Vagina (tissue), 2 donors: ENCODE measurements around the gene IL23R. TPM values are rescaled to one million over a fixed set of nuclear protein-coding genes. Genes with fewer than 3 reads are reported as not detected.

Experiments used
- DNase-seq, 2 donors: peaks; one replicate each; pipeline ENCODE4 v3.0.0-alpha.2; 2017; ENCODE audit errors: extremely low spot score in 2 of 2
- H3K27ac ChIP-seq: fragments of 200-600 bp; sonication (generic); one replicate; pipeline ENCODE4 v1.5.1; 2019
- H3K27me3 ChIP-seq: fragments of 200-600 bp; sonication (generic); one replicate; pipeline ENCODE4 v1.5.1; 2019
- H3K36me3 ChIP-seq, 2 donors: fragments of 200-600 bp; sonication (generic); one replicate each; pipeline ENCODE4 v1.5.1; 2017 to 2019
- H3K4me1 ChIP-seq: fragments of 200-600 bp; sonication (generic); one replicate; pipeline ENCODE4 v1.5.1; 2019
- H3K4me3 ChIP-seq, 2 donors: fragments of 200-600 bp; sonication (generic); 1 replicate in 1 of 2; 2 replicates in 1 of 2; pipeline ENCODE4 v1.5.1; 2016 to 2019
- H3K9me3 ChIP-seq: fragments of 200-600 bp; sonication (generic); one replicate; pipeline ENCODE4 v1.5.1; 2019
- POLR2A ChIP-seq, 2 donors: fragments of 450-650 bp; IDR thresholded peaks; one replicate each; pipeline ENCODE4 v1.6.1; 2017; ENCODE audit warnings: antibody characterized with exemption in 2 of 2, mild to moderate bottlenecking in 2 of 2, moderate library complexity in 2 of 2
- POLR2AphosphoS5 ChIP-seq, 2 donors: sonication (generic); formaldehyde crosslinking; IDR thresholded peaks; one replicate each; pipeline ENCODE4 v1.9.0; 2017; ENCODE audit warnings: antibody characterized with exemption in 2 of 2, mild to moderate bottlenecking in 2 of 2, low read depth in 1 of 2; ENCODE audit not compliant: insufficient read depth in 1 of 2
- intact Hi-C: fragments of 100-400 bp; cut with DNase I; formaldehyde crosslinking; loops from one replicate; pipeline ENCODE4 v1.15.1; 2023
- total RNA-seq: library from RNA; depleted of rRNA; stranded (reverse); fragments of >200 nt; gene quantifications from one replicate; pipeline ENCODE4 v1.2.3, GENCODE V29; 2016
- TF ChIP-seq, protein P1 (sequence below), 3 experiments: fragments of 450-650 bp in 2 of 3; fragments of 200-600 bp in 1 of 3; sonication (generic) in 1 of 3; IDR thresholded peaks; one replicate each; pipeline ENCODE4 v1.5.1; 2017 to 2019; ENCODE audit warnings: antibody characterized with exemption in 3 of 3, mild to moderate bottlenecking in 2 of 3, moderate library complexity in 2 of 3

Gene IL23R, protein sequence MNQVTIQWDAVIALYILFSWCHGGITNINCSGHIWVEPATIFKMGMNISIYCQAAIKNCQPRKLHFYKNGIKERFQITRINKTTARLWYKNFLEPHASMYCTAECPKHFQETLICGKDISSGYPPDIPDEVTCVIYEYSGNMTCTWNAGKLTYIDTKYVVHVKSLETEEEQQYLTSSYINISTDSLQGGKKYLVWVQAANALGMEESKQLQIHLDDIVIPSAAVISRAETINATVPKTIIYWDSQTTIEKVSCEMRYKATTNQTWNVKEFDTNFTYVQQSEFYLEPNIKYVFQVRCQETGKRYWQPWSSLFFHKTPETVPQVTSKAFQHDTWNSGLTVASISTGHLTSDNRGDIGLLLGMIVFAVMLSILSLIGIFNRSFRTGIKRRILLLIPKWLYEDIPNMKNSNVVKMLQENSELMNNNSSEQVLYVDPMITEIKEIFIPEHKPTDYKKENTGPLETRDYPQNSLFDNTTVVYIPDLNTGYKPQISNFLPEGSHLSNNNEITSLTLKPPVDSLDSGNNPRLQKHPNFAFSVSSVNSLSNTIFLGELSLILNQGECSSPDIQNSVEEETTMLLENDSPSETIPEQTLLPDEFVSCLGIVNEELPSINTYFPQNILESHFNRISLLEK
- not detected for total RNA-seq

DNA sequence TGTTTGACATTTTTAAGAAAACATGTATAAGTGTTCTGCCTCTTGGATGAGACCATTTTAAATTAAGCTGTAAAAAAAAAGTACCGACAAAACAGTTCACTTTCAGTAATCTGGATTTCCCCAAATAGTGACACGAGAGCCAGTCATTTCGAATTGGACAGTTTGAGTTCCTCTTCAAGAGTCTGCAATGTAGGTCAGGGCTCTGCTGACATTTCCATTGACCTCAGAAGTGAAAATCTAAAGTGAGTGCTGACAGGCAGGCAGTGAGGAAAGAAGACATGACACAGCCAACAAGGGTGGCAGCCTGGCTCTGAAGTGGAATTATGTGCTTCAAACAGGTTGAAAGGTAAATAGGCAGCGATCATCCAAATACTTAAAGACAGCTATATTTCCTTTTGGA is at the start of gene IL23R:
TSS of gene IL23R (plus strand) at position 259 of the 400 bp plus-strand sequence. CDS start 1,667 bp downstream, outside the sequence.
- TF ChIP-seq, protein P1, sequence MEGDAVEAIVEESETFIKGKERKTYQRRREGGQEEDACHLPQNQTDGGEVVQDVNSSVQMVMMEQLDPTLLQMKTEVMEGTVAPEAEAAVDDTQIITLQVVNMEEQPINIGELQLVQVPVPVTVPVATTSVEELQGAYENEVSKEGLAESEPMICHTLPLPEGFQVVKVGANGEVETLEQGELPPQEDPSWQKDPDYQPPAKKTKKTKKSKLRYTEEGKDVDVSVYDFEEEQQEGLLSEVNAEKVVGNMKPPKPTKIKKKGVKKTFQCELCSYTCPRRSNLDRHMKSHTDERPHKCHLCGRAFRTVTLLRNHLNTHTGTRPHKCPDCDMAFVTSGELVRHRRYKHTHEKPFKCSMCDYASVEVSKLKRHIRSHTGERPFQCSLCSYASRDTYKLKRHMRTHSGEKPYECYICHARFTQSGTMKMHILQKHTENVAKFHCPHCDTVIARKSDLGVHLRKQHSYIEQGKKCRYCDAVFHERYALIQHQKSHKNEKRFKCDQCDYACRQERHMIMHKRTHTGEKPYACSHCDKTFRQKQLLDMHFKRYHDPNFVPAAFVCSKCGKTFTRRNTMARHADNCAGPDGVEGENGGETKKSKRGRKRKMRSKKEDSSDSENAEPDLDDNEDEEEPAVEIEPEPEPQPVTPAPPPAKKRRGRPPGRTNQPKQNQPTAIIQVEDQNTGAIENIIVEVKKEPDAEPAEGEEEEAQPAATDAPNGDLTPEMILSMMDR (IDR thresholded peaks at IDR 0.05): no peak
- Histone ChIP-seq H3K36me3 (no peaks in the 10 kb centered on the region), H3K27me3 (no peaks in the 10 kb centered on the region), H3K9me3 (no peaks in the 10 kb centered on the region), H3K4me1 (no peaks in the 10 kb centered on the region), H3K4me3 (no peak within 1 kb of the TSS), H3K27ac (no peak within 1 kb of the TSS)
- no peak for DNase-seq
- intact Hi-C loops: no loop called here

DNA sequence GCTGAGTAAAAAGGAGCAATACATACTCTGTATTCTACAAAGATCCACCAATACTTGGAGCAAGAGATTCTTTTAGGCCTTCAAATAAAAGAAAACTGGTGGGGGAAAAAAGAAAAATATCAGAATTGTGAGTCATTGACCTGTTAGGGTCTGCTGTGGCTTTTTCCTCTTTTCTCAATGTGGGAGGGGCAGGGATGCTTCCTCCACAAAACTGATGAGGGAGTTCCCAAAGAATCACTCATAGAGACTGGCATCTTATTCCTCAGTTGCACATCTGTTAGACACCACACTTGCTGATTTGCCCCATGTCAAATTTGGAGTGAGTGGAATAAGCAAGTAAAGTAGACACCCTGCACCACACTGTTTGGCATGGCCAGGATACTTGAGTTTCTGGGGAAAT is 48.1 kb upstream of the IL23R start:
- Histone ChIP-seq H3K27me3 (no peaks in the 10 kb centered on the region), H3K9me3 (no peaks in the 10 kb centered on the region), H3K4me1 (no peaks in the 10 kb centered on the region), H3K4me3 (no peak overlapping the region), H3K27ac (no peak overlapping the region), H3K36me3 (no peaks in the 10 kb centered on the region)
- TF ChIP-seq POLR2A (IDR thresholded peaks at IDR 0.05) (no peak), POLR2AphosphoS5 (IDR thresholded peaks at IDR 0.05; ENCODE audit: insufficient read depth in 1 of 2, low read depth in 1 of 2) (no peak)
- DNase-seq: no peak
- intact Hi-C loops: no loop called here

DNA sequence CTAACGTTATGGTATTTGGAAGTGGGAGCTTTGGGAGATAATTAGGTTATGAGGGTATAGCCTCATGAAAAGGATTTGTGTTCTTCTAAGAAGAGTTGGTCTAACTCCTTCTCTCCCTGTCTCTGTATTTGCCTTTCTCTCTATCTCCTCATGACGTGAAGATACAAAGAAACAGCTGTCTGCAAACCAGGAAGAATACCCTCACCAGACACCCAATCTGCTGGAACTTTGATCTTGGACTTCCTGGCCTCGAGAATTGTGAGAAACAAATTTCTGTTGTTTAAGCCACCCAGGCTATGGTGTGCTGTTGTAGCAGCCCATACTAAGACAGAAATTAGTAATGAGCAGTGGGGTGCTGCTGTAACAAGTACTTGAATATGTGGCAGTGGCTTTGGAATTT is 47.6 kb upstream of the IL23R start:
- H3K27ac ChIP-seq: no peak overlapping the region
- DNase-seq: no peak
- H3K4me1 ChIP-seq: no peaks in the 10 kb centered on the region
- intact Hi-C loops: no loop called here
- H3K9me3 ChIP-seq: no peaks in the 10 kb centered on the region
- no peak overlapping the region for H3K4me3 ChIP-seq
- TF ChIP-seq POLR2A (IDR thresholded peaks at IDR 0.05) (no peak), POLR2AphosphoS5 (IDR thresholded peaks at IDR 0.05; ENCODE audit: insufficient read depth in 1 of 2, low read depth in 1 of 2) (no peak)
- TF ChIP-seq, protein P1 (IDR thresholded peaks at IDR 0.05): no peak
- H3K36me3 ChIP-seq: no peaks in the 10 kb centered on the region
- H3K27me3 ChIP-seq: no peaks in the 10 kb centered on the region

DNA sequence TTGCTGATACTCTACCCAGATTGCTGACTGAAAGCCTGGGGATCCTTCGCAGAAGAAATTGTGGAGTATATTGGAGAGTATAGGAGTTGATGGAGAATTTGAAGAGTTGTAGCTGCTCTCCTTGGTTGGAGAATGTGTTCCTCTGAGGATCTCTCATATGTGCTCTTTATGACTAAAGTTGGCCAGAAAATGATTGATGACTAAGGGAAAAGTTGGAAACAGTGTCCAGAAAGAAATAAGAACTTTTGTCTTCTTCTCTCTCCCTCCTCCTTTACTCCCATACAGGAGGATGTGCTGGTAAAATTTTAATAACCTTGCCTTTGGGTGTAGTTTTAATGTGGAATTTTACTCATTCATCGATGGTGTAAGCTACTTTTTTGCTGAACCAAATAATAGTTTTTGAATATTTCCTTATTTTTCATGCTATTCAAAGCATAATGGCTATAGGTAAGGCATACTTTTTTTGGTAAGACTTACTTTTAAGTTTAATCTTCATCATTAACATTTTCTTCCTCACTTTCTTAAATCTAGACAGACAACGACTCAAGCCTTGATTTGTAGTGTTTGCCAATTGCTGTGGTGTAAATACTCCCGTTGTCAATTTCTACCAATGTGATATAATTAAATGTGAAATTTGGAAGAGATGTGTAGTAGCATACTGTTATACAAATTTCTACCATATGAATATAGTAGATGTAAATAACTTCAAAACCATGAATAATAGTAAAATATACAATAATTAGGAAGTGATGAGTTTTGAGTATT is 45.2 kb upstream of the IL23R start:
- DNase-seq: no peak
- no peaks in the 10 kb centered on the region for H3K36me3 ChIP-seq
- no peaks in the 10 kb centered on the region for H3K27me3 ChIP-seq
- TF ChIP-seq POLR2A (IDR thresholded peaks at IDR 0.05) (no peak), POLR2AphosphoS5 (IDR thresholded peaks at IDR 0.05; ENCODE audit: insufficient read depth in 1 of 2, low read depth in 1 of 2) (no peak)
- TF ChIP-seq, protein P1 (IDR thresholded peaks at IDR 0.05): no peak
- intact Hi-C loops: no loop called here
- no peaks in the 10 kb centered on the region for H3K4me1 ChIP-seq
- H3K9me3 ChIP-seq: no peaks in the 10 kb centered on the region
- no peak overlapping the region for H3K4me3 ChIP-seq
- no peak overlapping the region for H3K27ac ChIP-seq

DNA sequence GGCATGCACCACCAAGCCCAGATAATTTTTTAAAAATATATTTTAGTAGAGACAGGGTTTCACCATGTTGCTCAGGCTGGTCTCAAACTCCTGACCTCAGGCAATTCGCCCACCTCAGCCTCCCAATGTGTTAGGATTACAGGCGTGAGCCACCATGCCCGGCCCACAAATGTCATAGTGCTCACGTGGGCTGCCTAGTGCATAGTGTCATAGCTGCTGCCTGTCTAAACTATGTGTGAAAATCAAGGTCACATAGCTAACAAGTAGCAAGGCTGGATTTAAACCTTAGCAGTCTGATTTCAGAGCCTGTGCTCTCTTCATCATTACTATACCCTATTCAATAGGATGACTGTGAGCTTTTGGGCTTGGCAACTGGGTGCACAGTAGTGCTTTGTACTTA is 41.8 kb upstream of the IL23R start:
- TF ChIP-seq POLR2A (IDR thresholded peaks at IDR 0.05) (no peak), POLR2AphosphoS5 (IDR thresholded peaks at IDR 0.05; ENCODE audit: insufficient read depth in 1 of 2, low read depth in 1 of 2) (no peak)
- Histone ChIP-seq H3K4me1 (no peaks in the 10 kb centered on the region), H3K27ac (no peak overlapping the region), H3K4me3 (no peak overlapping the region), H3K9me3 (no peaks in the 10 kb centered on the region), H3K36me3 (no peaks in the 10 kb centered on the region), H3K27me3 (no peaks in the 10 kb centered on the region)
- intact Hi-C loops: no loop called here
- DNase-seq: no peak
